Measurements from ENCODE around the gene SALL2. TPM values are rescaled to one million over a fixed set of nuclear protein-coding genes. Genes with fewer than 3 reads are reported as not detected.

SALL2 gene
- total RNA-seq, 1 experiment from 2014 or later, result 0.47 TPM

- no peak for TF ChIP-seq MAX (IDR thresholded peaks at IDR 0.05)
- CTCF ChIA-PET, result no interaction called here
- BruUV-seq (replicated peaks), result no TSS peak
These were observed 19.6 kb downstream of the SALL2 start for GRCh38 chr14:21506557-21506956.

GRCh38 chr14:21505012-21505553 is 21.1 kb downstream of the SALL2 start:
- ChIA-PET RAD21 (ENCODE audit: low non-redundant PET in 1 of 2, low total read pairs in 2 of 2, uncharacterized antibody in 2 of 2, unreplicated experiment in 2 of 2) (no interaction called here), CTCF (no interaction called here), POLR2A (no interaction called here)
- Histone ChIP-seq H3K9ac (ENCODE audit: low read length) (no peak overlapping the region), H4K20me1 (ENCODE audit: insufficient read depth) (peaks cover 6% of the 10 kb centered on the region; the same call in 1 of the 2 replicates), H3K9me2 (ENCODE audit: insufficient read depth) (no peaks in the 10 kb centered on the region), H3K27ac (ENCODE audit: low read depth, low read length) (no peak overlapping the region), H3K79me2 (ENCODE audit: insufficient read depth, low read length) (peaks cover 98% of the 10 kb centered on the region), H3K4me2 (ENCODE audit: low read length) (no peak overlapping the region), H3K4me1 (ENCODE audit: control insufficient read depth in 1 of 2, insufficient read depth in 2 of 2, low read length in 2 of 2) (peaks cover 7 to 8% of the 10 kb centered on the region in 2 experiments; a peak in 3 of 4 replicates), H3K36me3 (ENCODE audit: control insufficient read depth in 1 of 2, insufficient read depth in 2 of 2, low read length in 2 of 2) (peaks cover 29 to 39% of the 10 kb centered on the region in 2 experiments; a peak in 3 of 4 replicates), H3K27me3 (ENCODE audit: insufficient read depth, low read length) (no peaks in the 10 kb centered on the region), H2AFZ (ENCODE audit: low read depth, low read length, poor library complexity, severe bottlenecking) (no peak overlapping the region), H3K4me3 (replicated peaks in 1 of 2; ENCODE audit: low read depth in 1 of 2, low read length in 2 of 2) (no peak overlapping the region), H3K9me3 (ENCODE audit: control insufficient read depth in 1 of 2, insufficient read depth in 1 of 2, low read depth in 1 of 2, low read length in 2 of 2) (no peaks in the 10 kb centered on the region)
- DNase-seq (ENCODE audit: low read depth, low spot score) (no peak), ATAC-seq (no peak)
- BruUV-seq (replicated peaks), result no TSS peak
- intact Hi-C loops (cut with micrococcal nuclease), result no loop called here
- no peak for TF ChIP-seq FOSL1 (IDR thresholded peaks at IDR 0.05; ENCODE audit: low read depth)
- TF ChIP-seq CEBPB (IDR thresholded peaks at IDR 0.05; ENCODE audit: low read depth), result no peak
- no peak for TF ChIP-seq SIN3A (IDR thresholded peaks at IDR 0.05; ENCODE audit: low read depth)
- no peak for TF ChIP-seq ELF1 (IDR thresholded peaks at IDR 0.05; ENCODE audit: borderline replicate concordance, low read depth)
- no peak for TF ChIP-seq CBX3 (IDR thresholded peaks at IDR 0.05; ENCODE audit: low read depth)
- no peak for TF ChIP-seq SP1 (IDR thresholded peaks at IDR 0.05; ENCODE audit: low read depth)
- no peak for TF ChIP-seq MAX (IDR thresholded peaks at IDR 0.05)
- no peak for TF ChIP-seq POLR2AphosphoS5 (IDR thresholded peaks at IDR 0.05; ENCODE audit: low read depth, low read length)
- no peak for TF ChIP-seq JUND (IDR thresholded peaks at IDR 0.05)
- TF ChIP-seq ZBTB33 (IDR thresholded peaks at IDR 0.05; ENCODE audit: extremely low read depth, insufficient replicate concordance, low read length), result no peak
- TF ChIP-seq EGR1 (IDR thresholded peaks at IDR 0.05; ENCODE audit: low read depth), result no peak
- TF ChIP-seq ATF3 (IDR thresholded peaks at IDR 0.05), result no peak
- no peak for TF ChIP-seq ZNF274 (IDR thresholded peaks at IDR 0.05; ENCODE audit: low read depth, low read length)
- TF ChIP-seq REST (IDR thresholded peaks at IDR 0.05; ENCODE audit: low read depth), result no peak

More at GRCh38 chr14:21506557-21506956, 19.6 kb downstream of the SALL2 start:
- DNase-seq (ENCODE audit: low read depth, low spot score) (no peak), ATAC-seq (no peak)
- POLR2A ChIA-PET, result no interaction called here
- Histone ChIP-seq H3K36me3 (ENCODE audit: control insufficient read depth in 1 of 2, insufficient read depth in 2 of 2, low read length in 2 of 2) (peaks cover 17 to 26% of the 10 kb centered on the region in 2 experiments; a peak in 3 of 4 replicates), H2AFZ (ENCODE audit: low read depth, low read length, poor library complexity, severe bottlenecking) (no peak overlapping the region), H3K4me2 (ENCODE audit: low read length) (no peak overlapping the region), H3K27ac (ENCODE audit: low read depth, low read length) (no peak overlapping the region), H3K9ac (ENCODE audit: low read length) (no peak overlapping the region), H3K79me2 (ENCODE audit: insufficient read depth, low read length) (peaks cover 94% of the 10 kb centered on the region), H3K4me1 (ENCODE audit: control insufficient read depth in 1 of 2, insufficient read depth in 2 of 2, low read length in 2 of 2) (peaks cover 8 to 10% of the 10 kb centered on the region in 2 experiments; a peak in 3 of 4 replicates), H3K9me3 (ENCODE audit: control insufficient read depth in 1 of 2, insufficient read depth in 1 of 2, low read depth in 1 of 2, low read length in 2 of 2) (no peaks in the 10 kb centered on the region), H4K20me1 (ENCODE audit: insufficient read depth) (peaks cover 6% of the 10 kb centered on the region; the same call in 1 of the 2 replicates), H3K27me3 (ENCODE audit: insufficient read depth, low read length) (no peaks in the 10 kb centered on the region), H3K9me2 (ENCODE audit: insufficient read depth) (no peaks in the 10 kb centered on the region), H3K4me3 (replicated peaks in 1 of 2; ENCODE audit: low read depth in 1 of 2, low read length in 2 of 2) (no peak overlapping the region)
- intact Hi-C loops (cut with micrococcal nuclease), result no loop called here
- RAD21 ChIA-PET (ENCODE audit: low non-redundant PET in 1 of 2, low total read pairs in 2 of 2, uncharacterized antibody in 2 of 2, unreplicated experiment in 2 of 2), result no interaction called here

All from HCT116 (cell line).